OCI-LY3 (cell line): ENCODE results near the gene CEP78.

Experiments
- EZH2phosphoT487 ChIP-seq: fragments of 200-600 bp; shearing (Covaris generic); IDR thresholded peaks from 2 replicates; pipeline ENCODE4 v1.6.1; 2018; ENCODE audit warnings: antibody characterized with exemption, mixed run types, low read depth
- TF ChIP-seq, protein P1 (sequence below): fragments of 200-600, 300-600 bp; sonication (generic); IDR thresholded peaks from 2 replicates; pipeline ENCODE4 v1.5.1; 2014; ENCODE audit warnings: antibody characterized with exemption, low read length, low read depth

DNA sequence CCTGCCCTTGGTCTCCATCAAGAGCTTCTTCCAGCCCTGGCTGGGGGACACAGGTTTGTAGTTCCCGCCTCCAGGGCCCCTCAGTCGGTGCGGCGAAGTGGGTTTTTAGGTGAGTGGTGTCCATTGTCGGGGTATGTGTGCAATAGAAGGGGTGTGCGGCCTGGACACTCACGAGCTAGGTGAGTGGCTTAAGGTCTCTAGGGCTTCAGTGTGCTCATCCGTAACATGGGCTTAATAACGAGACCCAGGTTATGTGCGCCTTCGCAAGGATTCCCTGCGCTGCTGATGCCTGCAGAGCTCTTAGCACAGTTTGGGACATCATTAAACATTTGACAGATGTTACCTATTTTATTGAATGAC is 656 bp downstream of the CEP78 start:
- TF ChIP-seq, protein P1, sequence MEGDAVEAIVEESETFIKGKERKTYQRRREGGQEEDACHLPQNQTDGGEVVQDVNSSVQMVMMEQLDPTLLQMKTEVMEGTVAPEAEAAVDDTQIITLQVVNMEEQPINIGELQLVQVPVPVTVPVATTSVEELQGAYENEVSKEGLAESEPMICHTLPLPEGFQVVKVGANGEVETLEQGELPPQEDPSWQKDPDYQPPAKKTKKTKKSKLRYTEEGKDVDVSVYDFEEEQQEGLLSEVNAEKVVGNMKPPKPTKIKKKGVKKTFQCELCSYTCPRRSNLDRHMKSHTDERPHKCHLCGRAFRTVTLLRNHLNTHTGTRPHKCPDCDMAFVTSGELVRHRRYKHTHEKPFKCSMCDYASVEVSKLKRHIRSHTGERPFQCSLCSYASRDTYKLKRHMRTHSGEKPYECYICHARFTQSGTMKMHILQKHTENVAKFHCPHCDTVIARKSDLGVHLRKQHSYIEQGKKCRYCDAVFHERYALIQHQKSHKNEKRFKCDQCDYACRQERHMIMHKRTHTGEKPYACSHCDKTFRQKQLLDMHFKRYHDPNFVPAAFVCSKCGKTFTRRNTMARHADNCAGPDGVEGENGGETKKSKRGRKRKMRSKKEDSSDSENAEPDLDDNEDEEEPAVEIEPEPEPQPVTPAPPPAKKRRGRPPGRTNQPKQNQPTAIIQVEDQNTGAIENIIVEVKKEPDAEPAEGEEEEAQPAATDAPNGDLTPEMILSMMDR = no peak
- no peak for TF ChIP-seq EZH2phosphoT487
